Measurements from ENCODE around the gene DCTD. TPM values are rescaled to one million over a fixed set of nuclear protein-coding genes. Genes with fewer than 3 reads are reported as not detected.

The DCTD gene
- total RNA-seq, 1 experiment from 2014 or later, result 100 TPM

GRCh38 chr4:182906786-182907185 is 10.4 kb downstream of the DCTD start:
- Histone ChIP-seq H3K4me2 (ENCODE audit: insufficient read depth, insufficient read length, low read length) (no peak overlapping the region), H3K27ac (ENCODE audit: insufficient read length, low read depth, low read length) (no peak overlapping the region), H3K9ac (ENCODE audit: extremely low read depth, insufficient read length, low read length) (no peak overlapping the region), H3T11ph (ENCODE audit: low read length) (no peak overlapping the region), H3K27me3 (ENCODE audit: insufficient read depth, low read length) (no peaks in the 10 kb centered on the region), H2BK120ac (ENCODE audit: low read depth, low read length, poor library complexity, severe bottlenecking) (no peak overlapping the region), H3K14ac (ENCODE audit: insufficient read depth, low read length) (no peak overlapping the region), H4K5ac (ENCODE audit: insufficient read length, low read depth, low read length) (no peak overlapping the region), H4K20me1 (ENCODE audit: control insufficient read depth, insufficient read depth, insufficient read length) (no peaks in the 10 kb centered on the region), H3K23me2 (ENCODE audit: insufficient read length, low read depth, low read length, poor library complexity, severe bottlenecking) (no peaks in the 10 kb centered on the region), H3K4ac (ENCODE audit: low read depth, low read length) (no peak overlapping the region), H2AK5ac (ENCODE audit: insufficient read length, low read length) (no peak overlapping the region), H3K9me3 (ENCODE audit: control insufficient read depth, low read depth, low read length) (no peaks in the 10 kb centered on the region), H3K56ac (ENCODE audit: insufficient read length, low read depth, low read length) (no peak overlapping the region), H2BK12ac (ENCODE audit: insufficient read length, low read depth, low read length) (no peak overlapping the region), H4K91ac (ENCODE audit: insufficient read length, low read depth, low read length) (no peak overlapping the region), H2AFZ (ENCODE audit: low read length) (no peak overlapping the region), H3K79me1 (ENCODE audit: insufficient read depth, low read depth, low read length, poor library complexity, severe bottlenecking) (no peaks in the 10 kb centered on the region), H2BK5ac (ENCODE audit: insufficient read length, low read length) (no peak overlapping the region), H3K79me2 (ENCODE audit: insufficient read depth, low read length) (no peaks in the 10 kb centered on the region), H3K4me1 (ENCODE audit: insufficient read depth, low read length) (no peaks in the 10 kb centered on the region; the same call in 1 of the 2 replicates), H2BK15ac (ENCODE audit: low read depth, low read length) (no peak overlapping the region), H4K8ac (replicated peaks; ENCODE audit: insufficient read length, low read depth, low read length) (no peak overlapping the region), H3K23ac (ENCODE audit: insufficient read length, low read depth, low read length) (no peak overlapping the region), H2BK20ac (ENCODE audit: low read depth, low read length, poor library complexity, severe bottlenecking) (no peak overlapping the region), H3K18ac (ENCODE audit: insufficient read length, low read depth, low read length) (no peak overlapping the region)
- no peak for DNase-seq
- Mint-ChIP-seq H3K4me1 (peaks cover 8 to 10% of the 10 kb centered on the region in 2 experiments; a peak in 3 of 4 replicates), H3K27ac (no peak overlapping the region), H3K9me3 (no peaks in the 10 kb centered on the region), H3K27me3 (ENCODE audit: low read depth) (no peaks in the 10 kb centered on the region), H3K36me3 (ENCODE audit: insufficient read depth in 1 of 3, low read depth in 3 of 3) (peaks cover 13 to 69% (median 57%) of the 10 kb centered on the region in 3 experiments), H3K4me3 (no peak overlapping the region)
- WGBS (ENCODE audit: extremely low coverage, insufficient read length, low lambda C conversion rate), result no CpG with 5 or more reads among the region's 4 CpGs
- no peak for TF ChIP-seq CTCF (conservative IDR thresholded peaks at IDR 0.05)
